CD4-positive, alpha-beta T cell treated with Interleukin-2 at 100 ng/mL for 4 hours (primary cell): ENCODE data around the gene TMEM237.
"Not testable (repeated sequence)": the region's sequence is repeated elsewhere in the genome, so short reads cannot be mapped to it uniquely, and the experiment has no call there.

Experiments used
- DNase-seq: peaks from one replicate; pipeline ENCODE4 v3.0.0-alpha.2; 2020; ENCODE audit warnings: low spot score

Gene TMEM237, protein sequence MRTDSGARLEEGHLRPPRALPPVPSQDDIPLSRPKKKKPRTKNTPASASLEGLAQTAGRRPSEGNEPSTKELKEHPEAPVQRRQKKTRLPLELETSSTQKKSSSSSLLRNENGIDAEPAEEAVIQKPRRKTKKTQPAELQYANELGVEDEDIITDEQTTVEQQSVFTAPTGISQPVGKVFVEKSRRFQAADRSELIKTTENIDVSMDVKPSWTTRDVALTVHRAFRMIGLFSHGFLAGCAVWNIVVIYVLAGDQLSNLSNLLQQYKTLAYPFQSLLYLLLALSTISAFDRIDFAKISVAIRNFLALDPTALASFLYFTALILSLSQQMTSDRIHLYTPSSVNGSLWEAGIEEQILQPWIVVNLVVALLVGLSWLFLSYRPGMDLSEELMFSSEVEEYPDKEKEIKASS

GRCh38 chr2:201643216-201643890 is at the start of gene TMEM237:
TMEM237 (minus strand) TSS chr2:201643503; CDS start chr2:201643400, 103 bp downstream.
- DNase-seq: no peak

DNA sequence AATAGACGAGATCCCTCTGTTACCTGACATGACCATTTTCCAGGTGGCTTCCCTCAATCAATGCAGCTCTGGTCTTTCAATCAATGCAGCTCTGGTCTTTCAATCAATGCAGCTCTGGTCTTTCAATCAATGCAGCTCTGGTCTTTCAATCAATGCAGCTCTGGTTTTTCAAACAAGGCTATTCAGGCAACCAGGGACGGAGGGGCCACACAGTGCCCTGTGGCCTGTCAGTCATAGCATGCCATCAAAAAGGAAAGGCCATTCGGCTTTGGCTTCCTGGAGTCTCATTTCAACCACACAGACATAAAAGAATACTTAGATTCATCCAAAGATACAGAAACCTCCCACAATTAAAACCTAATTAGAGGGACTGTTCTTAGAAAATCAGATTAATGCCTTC is 41.9 kb upstream of the TMEM237 start:
- no peak for DNase-seq

DNA sequence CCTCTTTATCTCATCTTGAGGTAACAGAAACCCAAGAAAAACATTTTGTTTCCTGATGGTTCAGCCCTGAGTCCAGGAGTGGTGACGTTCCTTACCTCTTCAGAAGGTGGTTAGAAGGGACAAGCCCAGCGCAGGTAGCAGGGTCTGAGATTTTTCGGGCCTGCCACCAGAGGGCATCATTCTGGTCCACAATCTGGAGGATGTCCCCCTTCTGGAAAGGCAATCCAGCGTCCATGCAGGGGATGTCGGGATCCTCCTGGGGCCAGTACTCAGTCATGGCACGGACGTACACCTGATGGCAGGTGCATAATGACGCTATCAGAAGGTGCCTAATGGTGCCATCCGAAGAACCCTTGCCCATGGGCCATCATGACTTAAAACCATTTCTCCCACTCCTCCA is 37.4 kb upstream of the TMEM237 start:
- no peak for DNase-seq

DNA sequence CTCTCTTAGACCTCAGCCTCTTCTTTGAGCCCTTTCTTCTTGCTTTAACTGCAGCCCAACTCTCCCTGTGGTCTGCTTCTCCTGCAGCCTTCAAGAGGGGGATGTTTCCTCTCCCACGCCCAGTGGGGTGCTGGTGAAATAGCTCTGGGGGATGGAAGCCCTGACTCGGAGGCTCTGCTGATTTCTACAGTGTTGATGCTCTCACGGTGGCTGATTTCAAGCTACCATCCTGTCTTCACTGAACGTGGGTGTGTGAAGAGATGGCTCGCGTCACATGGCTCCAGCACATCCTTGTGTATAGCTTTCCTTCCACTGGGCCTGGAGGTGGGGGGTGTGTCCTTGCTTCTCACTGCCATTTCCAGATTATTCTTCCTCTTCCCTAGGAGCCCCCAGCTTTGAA is 35.1 kb upstream of the TMEM237 start:
- no peak for DNase-seq

GRCh38 chr2:201675454-201675853 is 32.2 kb upstream of the TMEM237 start:
- DNase-seq: no peak

DNA sequence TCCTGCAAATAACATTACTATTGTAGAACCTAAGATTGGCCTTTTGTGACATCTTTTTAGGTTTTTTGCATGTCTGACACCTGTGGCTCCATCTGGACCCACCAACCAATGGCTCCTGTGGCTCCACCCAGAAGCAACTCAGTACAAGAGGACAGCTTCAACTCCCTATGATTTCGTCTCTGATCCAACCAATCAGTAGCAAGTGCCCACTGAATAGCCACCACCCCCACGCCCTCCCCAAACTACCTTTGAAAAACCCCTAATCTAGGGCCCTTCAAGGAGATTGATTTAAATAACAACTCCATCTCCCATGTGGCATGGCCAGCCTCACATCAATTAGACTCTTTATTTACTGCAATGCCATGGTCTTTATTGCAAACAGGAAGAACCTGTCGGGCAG is 31.5 kb upstream of the TMEM237 start:
- DNase-seq: no peak

GRCh38 chr2:201674298-201674697 is 31.0 kb upstream of the TMEM237 start:
- DNase-seq: no peak

DNA sequence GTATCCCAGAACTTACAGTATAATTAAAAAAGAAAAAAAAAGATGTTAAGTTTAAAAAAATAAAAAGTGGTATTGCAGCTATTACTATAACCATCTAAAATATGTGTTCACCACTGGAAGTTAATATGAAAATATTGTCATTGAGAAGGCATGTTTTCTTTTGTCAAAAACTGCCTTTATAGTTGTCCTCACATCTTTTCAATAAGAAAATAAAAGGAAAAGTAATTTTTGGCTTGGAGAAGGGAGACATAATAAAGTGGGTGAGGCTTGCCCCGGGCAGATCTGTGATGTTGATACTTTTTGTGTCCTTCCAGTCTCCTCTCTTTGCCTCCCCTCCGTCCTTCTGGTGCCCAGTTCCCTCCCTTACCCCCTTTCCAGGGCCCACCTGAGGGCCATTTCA is 30.2 kb upstream of the TMEM237 start:
- DNase-seq: no peak

- not testable (repeated sequence) for DNase-seq
Observed at GRCh38 chr2:201671205-201671604, 27.9 kb upstream of the TMEM237 start.

DNA sequence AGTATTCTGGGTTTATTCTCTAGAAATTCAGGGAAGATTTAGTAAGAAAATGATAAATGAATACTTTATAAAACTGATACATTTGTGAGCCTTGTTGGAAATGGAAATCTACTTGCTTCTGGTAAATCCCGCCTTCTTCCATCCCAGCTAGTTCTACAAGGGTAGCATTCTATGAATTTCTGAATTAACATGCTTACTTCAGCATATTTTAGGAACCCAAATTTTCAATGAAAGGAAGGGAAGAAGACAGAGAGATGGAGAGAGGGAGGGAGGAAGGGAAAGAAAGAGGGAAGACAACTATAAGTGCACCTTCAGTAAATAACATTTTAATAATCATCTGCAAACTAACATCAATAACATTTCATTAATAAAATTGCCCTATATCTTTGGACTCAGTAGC is 26.6 kb upstream of the TMEM237 start:
- no peak for DNase-seq

DNA sequence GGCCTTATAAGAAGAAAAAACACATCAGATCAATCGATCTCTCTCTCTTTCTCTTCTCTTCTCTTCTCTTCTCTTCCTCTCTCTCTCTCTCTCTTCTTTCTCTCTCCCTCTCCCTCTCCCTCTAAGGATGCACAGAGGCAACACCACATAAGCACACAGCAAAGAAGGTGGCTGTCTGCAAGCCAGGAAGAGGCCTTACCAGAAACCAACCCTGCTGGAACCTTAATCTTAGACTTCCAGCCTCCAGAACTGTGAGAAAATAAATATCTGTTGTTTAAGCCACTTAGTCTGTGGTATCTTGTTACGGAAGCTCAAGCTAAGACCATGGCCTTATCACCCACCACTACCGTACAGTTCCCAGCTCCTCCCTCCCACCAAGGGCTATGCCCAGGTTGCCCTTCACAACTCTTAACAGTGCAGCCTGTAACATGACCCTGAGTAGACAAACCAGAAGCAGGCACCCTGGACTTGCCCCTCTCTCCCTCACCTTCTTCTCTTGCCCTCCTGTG is 25.2 kb upstream of the TMEM237 start:
- DNase-seq: no peak

DNA sequence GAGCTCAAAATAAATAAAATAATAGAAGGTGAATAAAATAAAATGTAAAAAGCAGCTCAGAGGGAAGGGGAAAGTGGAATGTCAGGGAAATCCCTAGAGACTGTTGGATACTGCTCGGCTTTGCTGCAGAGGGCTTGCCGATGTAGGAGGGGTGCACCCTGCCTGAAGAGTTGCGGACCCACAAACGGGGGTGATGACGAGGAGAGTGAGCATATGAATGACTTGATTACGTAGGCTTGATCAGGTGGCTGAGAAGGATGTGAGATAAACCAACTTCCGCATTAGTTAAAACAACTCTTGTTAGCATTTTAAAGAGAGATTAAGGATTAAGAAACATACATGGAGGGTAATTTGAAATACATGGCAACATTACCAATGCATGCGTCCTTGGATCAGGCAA is 21.0 kb upstream of the TMEM237 start:
- no peak for DNase-seq

- DNase-seq: no peak
Observed at GRCh38 chr2:201661366-201661765, 18.1 kb upstream of the TMEM237 start.

DNA sequence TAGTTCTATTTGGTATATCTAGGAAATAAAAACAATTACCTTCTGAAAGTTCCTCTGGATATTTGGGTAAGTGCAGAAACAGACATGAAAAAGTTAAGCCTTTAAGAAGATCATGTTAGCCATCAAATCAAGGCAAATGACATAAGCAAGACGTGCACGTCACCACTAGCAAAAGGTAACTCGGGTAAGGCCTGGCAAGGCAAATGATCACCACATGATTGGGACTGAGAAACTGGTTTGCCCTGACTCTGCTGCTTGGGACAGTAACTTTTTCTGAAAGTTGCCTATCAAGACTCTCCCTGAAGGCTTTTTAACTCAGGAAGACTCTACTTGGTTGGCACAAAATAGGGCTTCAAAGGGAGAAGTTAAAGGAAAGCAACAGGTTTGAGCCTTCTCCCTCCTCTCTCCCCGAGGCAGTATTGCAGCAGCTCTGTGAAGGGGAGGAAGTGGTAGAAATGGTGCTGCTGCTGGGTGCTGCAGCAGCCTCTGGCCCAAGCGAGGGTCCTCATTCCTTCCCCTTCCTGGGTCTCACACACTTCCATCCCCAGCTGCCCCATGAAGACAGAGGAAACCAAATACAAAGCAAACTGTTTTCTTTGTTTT is 17.1 kb upstream of the TMEM237 start:
- DNase-seq: no peak

- DNase-seq: no peak
Observed at GRCh38 chr2:201656740-201657139, 13.4 kb upstream of the TMEM237 start.

DNA sequence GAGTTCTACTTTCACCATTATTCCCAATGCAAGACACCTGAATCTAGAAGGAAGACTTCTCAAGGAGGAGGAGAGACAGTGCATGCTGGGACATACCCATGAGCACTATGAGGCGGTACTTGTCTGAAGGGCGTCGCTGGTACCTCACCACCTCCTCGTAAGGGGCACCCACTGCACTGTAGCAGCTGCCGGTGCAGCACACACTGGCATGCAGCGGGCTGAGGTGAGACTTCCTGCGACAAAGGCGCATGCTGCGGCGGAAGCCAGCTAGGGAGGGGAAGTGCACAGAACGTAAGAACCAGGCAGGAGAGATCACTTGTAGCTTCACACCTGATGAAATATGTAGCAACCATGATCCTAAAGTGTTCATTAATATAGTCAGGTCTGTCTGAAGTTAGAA is 12.8 kb upstream of the TMEM237 start:
- DNase-seq: peak; percentile 29

- DNase-seq: no peak
Observed at GRCh38 chr2:201654616-201655384, 11.5 kb upstream of the TMEM237 start.

DNA sequence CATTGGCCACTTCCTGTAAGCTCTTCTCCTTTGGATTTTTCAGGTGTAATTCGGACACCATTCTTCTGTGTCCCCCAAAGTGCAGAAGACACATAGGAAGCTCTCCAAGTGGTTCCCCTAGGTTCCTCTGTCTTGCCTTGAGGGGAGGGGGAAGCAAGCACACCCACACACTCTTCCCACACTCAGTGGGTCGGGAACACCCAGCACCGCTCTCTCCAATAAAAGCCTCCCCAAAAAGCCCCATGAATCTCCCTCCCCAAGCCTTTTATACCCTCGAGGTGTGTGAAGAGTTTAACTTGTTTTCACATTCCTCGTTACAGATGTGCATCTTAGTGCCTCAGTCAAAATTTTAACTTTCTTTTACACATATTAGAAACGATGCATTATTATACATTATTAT is 9.9 kb upstream of the TMEM237 start:
- DNase-seq: no peak

GRCh38 chr2:201649442-201649841 is 6.1 kb upstream of the TMEM237 start:
- DNase-seq: no peak

DNA sequence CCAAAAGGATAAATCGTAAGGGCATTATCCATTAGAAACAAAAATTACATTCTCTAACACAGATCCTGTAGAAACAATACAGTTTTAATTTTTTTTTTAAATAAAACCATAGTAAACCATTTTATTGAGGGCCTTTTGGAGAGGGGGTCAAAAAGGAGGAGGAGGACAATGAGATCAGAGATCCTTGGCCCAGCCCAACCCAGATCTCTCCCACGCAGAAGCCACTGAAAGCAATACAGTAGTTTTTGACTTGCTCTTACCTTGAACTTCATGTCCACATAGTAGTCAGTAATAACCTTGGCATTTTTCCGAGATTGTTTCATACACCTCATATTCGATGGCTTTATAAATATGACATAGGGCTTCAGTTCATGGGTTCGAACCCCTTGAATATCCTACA is 4.1 kb upstream of the TMEM237 start:
- DNase-seq: no peak

DNA sequence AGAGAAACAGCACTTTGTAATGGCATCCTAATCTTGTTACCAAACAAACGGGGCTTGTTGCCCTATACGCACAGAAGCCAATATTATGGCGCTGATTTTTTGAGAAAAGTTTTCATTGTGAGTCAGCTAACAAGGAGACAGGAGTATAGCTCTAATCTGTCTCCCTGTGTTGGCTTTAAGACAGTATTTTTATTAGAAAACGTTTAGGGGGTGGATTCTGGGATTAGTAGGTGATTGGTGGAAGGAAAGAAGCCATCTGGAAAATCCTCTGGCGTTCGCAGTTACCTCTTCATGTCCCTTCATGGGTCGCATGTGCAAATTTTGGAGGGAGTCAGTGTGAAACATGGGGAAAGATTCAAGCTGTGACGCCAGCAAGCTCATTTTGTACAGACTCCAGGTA is 698 bp upstream of the TMEM237 start:
- no peak for DNase-seq

- peak; percentile 80 for DNase-seq
Observed at GRCh38 chr2:201642579-201643215, 606 bp downstream of the TMEM237 start.
